Inferior parietal cortex (tissue), 1 donor: ENCODE data around the gene CALHM3.
"Not testable (repeated sequence)": the region's sequence is repeated elsewhere in the genome, so short reads cannot be mapped to it uniquely, and the experiment has no call there.

Source experiments
- DNase-seq: peaks from one replicate; pipeline ENCODE4 v3.0.0-alpha.2; 2016; ENCODE audit errors: extremely low spot score

The CALHM3 gene

DNA sequence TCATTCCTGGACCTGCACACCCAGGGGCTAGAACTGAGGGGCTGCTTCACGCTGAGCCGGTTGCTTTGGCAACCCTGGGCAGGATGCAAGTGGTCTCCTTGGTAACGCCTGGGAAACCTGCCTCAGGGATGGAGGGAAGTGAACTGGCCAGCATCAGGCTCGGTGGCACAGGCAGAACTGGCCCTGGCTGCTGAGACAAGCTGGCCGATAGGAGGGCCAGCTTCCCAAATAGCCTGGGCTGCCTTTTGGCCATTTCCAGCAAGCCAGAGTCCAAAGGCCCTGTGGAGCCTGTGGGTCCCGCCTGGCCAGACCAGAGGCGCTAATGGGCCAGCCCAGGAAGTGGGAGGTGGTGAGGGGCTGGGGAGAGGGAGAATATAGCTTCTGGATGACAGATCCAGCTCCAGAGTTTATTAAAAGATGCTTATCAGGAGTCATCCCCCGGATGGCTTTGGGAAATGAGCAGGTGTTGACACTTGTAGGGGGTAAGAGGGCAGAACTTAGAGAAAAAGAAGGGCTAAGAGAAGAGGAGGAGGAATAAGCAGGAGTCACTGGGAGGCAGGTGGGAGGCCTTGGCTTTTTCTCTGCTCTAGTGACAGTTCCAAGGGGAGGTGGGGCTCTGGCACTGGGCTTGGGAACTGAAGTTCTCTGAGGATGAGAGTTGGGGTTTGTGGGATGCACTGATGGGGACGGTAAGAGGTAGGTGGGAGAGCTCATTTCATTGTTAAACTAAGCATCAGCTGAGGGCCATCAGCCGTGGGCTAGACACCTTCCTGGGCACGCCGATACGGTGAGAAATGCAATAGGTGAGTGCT is 24.0 kb upstream of the CALHM3 start:
- no peak for DNase-seq

DNA sequence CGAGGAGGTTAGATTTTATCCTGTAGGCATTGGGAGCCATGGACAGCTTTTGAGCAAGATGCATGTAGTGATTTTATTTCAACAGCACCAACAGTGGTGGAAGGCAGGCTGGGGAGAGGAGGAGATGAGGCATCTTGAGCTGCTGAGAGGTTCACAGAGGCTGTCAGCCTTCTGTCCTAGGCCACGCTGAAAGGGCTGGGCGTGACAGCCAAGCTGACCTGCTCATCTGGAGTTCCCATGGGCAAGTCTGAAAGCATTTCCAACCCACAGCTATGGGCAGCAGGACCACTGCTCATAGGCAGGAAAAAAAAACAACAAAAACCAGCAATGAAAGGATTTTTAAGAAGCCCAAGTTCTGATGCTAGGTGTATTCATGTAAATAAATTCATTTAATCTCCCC is 22.1 kb upstream of the CALHM3 start:
- no peak for DNase-seq

DNA sequence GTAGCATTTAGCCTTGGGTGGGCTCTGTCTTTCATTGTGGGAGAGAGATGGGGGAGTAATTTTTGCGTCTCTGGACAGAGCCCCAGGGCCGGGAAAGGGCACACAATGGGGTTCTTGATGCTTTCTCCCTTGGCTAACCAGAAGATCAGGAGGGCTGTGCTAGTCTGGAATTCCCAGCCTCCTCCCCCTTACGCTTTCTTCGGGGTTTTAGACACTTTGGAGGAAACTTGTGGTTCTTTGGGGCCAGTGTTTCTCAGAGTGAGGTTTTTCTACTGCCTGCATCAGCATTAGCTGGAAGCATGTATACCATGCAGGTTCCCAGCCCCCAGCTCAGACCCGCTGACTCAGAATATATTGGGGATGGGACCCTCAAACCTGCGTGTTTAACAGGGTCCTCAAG is 21.4 kb upstream of the CALHM3 start:
- DNase-seq: no peak

DNA sequence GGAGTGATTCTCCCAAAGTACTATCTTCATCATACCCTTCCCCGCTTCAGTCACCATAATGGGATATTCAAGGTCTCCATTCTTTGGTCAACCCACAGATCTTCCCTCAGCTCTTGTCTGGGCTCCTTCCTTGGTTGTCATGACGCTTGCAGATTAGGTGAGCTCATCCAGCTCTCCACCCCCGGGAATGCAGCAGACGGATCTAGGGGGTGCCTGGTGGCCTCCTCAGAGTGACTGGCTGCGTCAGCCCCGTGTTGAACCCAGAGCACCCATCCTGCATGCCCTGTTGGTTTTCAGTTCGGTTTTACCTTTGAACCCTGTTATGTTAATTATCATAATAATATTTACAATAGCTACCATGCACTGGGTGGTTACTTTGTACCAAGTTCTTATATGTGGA is 20.8 kb upstream of the CALHM3 start:
- DNase-seq: no peak

DNA sequence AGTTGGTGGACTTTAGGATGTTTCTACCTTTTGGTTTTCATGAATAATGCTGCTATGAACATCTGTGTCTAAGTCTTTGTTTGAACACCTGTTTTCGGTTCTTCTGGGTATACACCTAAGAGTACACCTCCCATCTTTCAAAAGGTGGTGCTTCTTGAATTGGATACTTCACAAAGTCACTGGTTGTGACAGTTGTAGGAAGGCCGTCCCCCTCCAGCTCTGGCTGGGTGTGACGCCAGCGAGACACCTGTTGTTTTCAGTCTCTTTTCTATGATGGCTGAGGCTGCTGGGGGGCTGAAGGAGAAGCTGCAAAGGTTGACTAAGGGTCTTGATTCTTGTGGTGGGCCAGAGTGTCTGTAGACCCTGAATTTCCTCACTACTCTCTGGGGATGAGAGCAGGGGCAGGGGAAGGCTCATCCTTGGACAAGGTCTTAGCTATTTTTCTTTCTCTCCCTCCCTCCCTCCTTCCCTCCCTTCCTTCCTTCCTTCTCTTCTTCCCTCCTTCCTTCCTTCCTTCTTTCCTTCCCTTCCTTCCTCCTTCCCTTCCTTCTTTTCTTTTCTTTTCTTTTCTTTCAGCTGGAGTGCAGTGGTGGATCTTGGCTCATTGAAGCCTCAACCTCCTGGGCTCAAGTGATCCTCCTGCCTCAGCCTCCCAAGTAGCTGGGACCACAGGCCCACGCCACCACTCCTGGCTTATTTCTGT is 20.0 kb upstream of the CALHM3 start:
- no peak for DNase-seq

DNA sequence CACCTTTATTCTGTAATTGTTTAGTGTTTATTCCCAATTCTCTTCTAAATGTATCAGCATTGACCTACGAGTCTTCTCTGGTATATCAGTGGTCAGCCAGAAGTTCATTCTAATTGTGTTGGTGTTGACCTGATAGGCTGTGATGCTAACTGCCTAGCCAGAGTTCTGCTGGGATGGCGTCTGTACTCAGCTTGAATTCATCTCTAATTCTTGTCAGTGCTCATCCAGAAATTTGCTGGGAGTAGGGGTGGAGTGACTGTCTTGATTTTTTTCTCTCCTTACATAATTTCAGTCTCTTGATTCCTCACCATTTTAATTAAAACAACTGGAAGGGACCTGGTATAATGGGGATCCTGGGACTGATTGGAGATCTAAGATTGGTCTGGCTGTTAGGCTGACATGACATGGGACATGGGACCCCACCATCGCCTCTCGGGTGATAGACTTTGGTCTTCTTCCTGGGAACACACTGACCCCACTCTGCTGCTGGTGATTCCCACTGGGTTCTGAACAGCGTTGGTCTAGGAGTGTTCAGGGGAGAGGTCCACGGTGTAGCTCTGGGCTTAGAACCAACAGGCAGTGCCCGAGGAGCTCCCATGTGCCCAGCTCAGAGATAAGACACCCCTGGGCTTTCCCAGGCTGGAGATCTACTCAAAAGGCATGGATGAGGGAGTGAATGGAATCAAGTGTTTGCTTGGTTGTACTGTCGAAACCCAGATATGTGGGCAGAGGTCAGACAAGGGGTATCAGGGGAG is 18.3 kb upstream of the CALHM3 start:
- DNase-seq: no peak

DNA sequence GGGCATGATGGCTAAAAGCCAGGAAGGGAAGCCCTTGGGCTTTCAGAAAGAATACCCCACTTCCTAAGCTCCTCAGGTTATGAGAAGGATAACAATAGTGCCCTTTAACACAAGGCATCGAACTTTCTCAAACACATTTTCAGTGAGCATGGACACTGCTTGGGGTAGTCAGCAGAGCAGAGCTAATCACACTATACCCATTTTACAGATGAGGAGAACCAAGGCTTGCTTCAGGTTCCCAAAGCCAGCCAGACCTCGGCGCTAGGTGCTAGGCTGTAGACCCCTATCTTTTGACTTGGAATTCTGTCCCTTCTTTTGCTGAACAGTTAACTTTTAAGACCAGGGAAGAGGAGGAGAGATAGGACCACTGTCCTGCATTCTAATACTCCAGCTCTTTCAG is 16.3 kb upstream of the CALHM3 start:
- no peak for DNase-seq

DNA sequence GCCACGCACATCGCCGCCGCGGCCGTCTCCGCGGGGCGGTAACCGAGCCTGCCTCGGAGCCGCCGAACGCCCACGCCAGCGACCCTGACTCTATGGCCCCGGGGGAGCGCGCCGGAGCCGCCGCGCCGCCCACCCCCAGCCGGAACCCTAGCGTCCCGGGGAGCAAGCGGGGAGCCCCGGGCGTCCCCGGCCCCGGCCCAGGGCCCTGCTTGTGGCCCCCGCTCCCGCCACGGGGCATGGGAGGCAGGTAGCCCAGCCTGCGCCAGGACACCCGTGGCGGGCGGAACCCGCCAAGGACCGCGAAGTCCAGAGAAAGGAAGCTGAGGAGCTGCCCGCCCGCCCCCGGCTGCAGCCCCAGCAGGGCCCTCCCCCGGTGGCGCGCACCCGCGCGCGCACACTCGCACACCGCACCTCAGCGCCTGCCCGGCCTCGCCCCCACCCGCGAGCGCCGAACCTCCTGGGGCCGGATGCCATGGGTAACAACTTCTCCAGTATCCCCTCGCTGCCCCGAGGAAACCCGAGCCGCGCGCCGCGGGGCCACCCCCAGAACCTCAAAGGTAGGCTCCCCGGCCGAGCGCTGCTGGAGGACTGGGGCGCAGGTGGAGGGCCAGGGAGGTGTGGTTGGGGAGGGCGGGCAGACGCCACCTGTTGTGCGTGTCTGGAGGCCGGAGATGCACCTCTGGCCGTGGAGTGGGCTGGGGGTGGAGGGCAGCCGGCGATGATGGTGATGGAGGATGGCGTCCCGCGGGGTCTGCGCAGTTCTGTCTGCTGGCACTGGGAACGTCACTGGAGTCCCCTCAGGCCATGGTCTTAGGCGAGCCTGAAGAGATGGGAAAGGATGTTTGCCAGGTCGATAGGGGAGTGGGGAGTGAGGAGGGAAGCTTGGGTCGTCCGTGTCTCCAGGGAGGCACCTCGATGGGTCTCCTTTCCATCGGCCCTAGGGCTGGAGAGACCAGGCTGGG is 15.2 kb upstream of the CALHM3 start:
- DNase-seq: no peak

DNA sequence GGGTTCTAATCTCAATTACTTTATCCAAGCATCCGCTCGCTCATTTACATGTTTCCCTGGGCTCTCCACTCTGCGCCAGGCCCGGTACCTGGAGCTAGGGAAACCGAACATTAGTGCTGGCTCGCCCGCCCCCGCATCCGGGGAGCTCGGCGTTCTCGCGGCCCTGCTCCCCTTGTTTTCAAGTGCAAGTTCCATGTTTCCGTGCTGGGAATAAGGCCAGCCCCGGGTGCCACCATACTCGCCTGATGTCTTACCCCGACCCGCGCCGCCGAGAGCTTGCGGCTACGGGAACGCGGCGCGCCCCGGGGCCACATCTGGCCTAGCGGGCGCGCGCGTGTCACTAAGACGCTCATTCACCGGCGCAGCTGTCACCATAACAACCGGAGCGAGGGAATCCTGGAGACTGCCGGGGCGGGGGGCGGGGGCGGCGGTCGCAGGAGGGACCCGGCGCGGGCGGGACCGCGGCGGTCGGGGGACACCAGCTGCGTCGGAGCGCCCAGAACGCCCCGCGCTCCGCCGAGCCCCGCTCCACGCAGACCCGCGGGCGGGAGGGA is 14.4 kb upstream of the CALHM3 start, which contains the start of gene NEURL1:
Gene NEURL1 (plus strand): TSS at position 344 of the 554 bp plus-strand sequence. CDS start 683 bp downstream, outside the sequence.
- peak; percentile 47 for DNase-seq

DNA sequence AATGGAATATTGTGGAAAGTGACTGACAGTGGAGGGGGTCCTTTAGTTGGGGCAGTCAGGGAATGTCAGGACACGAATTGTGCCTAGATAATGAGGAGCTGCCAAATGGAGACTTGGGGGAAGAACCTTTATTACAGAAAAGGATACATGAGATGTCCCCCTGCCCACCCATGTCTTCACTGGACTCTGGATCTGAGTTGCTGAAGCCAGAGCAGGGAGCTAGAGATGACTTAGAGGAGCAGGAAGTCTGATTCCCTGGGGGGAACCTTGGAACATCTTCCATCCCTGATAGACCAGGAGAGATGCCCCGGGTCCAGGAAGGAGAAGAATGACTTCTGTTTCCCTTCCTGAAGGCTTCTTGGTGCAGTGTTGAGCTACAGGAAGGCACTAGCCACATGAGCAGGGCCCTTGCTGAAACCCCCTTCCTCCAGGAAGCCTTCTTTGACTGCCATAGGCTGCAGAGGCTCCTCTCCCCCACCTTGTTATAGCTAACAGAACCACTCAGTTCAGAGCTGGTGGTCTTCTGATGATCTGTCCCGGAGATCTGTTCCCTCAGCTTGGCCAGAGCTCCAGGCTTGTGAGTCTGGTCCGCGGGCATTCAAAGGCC is 13.7 kb upstream of the CALHM3 start:
- DNase-seq: no peak

DNA sequence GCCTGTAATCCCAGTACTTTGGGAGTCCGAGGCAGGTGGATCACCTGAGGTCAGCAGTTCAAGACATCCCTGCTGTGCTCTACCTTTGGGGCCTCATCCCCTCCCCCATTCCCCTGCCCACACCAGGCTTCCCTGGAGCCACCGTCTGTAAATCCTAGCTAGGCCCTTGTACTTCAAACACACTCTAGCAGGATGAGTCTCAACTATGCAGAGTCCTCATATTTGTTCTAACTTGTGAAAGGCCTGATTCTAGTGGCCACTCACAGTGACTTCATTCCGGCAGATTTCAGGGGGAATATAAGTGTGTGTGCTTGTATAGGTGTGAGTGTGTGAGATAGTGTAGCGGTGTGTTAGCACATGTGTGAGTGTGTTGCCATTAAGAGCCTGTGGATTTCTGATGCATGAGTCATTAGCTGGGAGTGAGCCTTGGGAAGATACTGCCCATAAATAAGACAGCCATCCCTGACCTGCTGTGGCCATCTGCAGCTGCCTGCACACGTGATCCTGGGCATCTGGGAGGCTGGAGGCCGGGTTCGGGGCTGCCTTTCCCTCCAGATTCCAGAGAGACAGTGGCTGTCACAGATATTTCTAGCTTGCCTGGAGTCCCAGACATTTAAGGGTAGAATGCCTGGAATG is 12.8 kb upstream of the CALHM3 start:
- no peak for DNase-seq

DNA sequence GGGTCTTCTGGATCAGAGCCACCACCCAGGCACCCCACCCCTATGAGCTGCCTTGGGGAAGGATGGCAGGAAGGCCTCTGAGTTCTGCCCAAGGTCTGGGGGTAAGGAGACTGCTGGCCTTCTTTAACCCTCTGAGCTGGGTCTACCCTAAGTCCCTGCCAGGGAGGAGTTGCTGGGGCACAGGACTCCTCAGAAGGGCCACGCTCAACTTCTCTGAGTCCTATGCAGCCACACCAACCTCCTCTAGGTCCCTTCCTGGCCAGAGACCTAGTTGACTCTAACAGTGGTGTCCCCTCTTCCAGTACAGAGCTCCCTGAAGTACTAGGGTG is 11.9 kb upstream of the CALHM3 start:
- DNase-seq: no peak

DNA sequence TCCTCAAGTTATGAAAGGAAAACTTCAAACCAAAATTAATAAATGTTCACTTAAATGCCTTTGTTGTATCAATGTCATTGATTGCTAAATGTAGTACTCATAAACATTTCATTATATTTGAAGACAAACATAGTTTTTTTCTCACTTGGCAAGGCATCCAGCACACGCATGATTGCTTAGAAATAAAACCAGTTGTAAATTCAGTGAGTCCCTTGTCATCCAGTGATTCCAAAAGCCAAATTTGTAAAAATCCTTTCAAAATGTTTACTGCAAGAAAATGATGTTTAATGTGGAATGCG is 8.3 kb upstream of the CALHM3 start:
- no peak for DNase-seq

DNA sequence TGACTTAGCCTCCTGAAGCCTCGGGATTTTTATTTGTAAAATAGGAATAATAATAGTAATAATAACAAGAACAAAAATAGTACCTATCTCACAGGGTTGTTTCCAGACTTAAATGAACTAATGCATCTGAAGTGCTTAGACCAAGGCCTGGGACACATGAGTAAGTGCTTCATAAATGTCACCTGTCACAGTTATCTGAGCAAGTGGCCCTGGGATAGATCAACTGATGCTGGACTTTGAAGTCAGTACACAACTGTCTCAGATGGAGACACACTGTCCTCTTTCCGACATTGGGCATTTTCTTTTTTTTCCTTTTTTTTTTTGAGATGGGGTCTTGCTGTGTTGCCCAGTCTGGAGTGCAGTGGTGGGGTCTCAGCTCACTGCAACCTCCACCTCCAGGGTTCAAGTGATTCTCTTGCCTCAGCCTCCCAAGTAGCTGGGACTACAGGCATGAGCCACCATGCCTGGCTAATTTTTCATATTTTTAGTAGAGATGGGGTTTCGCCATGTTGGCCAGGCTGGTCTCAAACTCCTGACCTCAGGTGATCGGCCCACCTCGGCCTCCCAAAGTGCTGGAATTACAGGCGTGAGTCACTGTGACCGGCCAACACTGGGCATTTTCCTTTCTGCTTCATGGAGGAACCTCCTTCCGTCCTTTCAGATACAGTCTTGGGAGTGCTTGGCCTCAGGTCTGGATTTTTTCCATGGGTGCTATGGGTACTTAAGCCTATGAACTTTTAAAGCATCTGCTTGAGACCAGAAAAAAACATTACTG is 7.8 kb upstream of the CALHM3 start:
- not testable (repeated sequence) for DNase-seq

DNA sequence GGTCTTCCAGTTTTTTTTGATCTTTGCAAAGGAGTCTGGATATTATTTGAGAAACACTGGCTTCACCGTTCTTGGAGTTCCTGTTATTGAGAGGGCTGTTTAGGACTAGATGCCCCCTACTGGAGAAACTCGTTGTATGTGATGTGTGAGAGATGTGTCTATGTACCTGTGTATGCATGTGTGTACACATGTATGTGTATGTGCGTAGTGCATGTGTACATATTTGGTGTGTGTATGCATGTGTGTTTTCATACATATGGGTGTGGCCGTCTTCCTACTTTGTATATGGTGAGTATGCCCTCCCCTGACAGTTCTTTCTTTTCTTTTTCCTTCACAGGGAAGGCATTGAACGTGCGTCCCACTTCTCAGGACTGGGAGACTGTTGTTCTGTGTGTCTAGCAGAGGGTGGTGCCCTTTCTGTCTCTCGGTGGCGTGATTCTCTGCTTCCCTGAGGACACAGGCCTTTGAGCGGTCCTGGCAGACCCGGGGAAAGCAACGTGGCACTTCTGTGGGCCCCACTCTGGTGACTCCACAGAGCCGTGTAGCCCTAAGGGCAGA is 3.0 kb upstream of the CALHM3 start:
- peak; percentile 49 for DNase-seq

DNA sequence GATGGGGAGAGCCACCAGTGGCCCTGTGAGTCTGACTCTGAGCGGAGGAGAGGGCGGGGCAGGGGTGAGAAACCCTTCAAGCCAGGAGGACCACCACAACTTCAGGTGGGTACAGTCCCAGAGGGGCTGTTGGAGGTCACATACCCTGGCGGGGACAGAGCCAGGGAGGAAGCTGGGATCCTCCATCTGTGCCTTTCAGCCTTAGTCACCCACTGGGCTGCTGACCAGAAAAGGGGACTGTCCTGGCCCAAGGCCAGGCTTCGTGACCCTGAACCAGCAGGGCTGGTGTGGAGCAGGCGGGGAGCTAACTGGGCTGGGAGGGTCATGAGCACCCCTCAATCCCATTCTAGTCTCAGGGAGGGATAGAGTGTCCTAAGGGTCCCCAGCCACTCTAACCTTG is 1.5 kb upstream of the CALHM3 start:
- DNase-seq: no peak

DNA sequence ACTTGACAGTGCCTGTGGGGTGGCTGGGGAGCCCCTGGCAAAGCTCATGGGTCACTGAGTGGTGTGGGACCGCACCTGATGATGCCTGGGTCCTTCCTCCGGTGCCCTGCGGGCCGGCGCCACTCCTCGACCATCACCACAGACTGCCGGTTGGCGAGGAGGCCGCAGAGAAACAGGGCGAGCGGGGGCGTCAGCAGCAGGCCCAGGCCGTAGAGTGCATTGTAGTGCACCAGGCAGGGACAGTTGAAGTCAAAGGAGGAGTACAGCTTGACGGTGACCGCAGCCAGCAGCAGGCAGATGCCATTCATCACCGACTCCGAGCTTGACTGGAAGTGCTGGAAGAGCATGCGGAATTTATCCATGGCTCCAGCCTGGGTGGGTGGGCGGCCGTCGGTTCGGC is 369 bp downstream of the CALHM3 start:
- no peak for DNase-seq

DNA sequence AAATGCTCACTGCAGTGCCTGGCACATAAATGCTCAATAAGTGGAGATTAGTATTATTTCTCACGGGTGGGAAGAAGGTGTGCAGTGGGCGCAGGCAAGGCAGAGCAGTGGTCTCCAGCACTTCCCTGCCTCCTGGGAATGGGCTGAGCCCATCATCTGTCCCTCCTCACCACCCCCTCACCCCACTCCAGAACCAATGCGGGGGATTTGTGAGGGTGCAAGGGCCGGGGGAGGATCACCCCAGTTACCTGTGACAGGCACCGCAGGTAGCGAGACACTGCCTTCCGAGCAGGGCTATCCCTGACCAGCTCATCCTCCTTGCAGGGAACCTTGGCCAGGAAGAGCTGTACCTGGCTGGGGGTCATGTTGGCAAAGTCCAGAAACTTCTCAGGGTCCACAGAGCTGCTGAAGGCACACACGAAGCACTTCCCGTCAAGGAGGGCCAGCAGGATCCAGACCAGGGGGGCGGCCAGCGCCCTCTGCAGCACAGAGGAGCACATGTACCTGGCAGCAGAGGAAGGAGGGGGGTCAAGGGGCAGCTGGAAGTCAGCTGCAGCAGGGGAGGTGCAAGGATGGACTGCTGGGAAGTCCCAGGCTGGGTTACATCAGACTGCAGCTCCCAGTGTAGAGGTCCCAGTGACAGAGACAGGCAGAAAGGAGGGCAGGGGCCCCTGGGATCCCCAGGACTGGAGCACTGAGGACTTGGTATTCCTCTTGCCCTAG is 2.8 kb downstream of the CALHM3 start:
- no peak for DNase-seq

DNA sequence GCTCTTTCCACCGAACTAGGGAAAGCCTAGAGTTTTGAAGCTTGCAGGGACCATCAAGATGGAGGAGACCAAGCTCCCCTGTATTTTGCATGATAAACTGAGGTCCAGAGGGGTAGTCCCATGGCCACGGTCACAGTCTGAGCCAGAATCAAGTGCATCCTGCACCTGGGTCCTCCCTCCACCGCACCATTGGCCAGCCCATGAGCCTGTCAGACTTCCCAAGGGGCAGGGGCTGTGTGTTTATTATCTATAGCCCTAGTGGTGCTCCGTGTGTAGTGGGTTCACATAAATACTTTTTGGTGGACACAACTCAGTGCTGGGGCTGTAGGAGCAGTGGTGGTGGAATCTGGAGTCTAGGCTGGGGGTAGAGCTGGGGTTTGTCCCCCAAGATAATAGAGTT is 3.6 kb downstream of the CALHM3 start:
- no peak for DNase-seq
